HEK293T (cell line): Measurements from ENCODE around the gene ANKRD52.

Experiments used
- CTCF ChIA-PET: fragments of 350-600 bp; formaldehyde crosslinking; extraction: SDS; loops from one replicate; lab custom pipeline; 2021; ENCODE audit warnings: antibody characterized with exemption, inconsistent platforms; lab: Yijun Ruan, JAX
- POLR2A ChIA-PET: fragments of 350-600 bp; formaldehyde crosslinking; extraction: SDS; loops from one replicate; lab custom pipeline; 2020; ENCODE audit warnings: antibody characterized with exemption, inconsistent platforms; lab: Yijun Ruan, JAX
- DNase-seq: peaks from one replicate; pipeline ENCODE4 v3.0.0; 2012; ENCODE audit warnings: mixed read lengths; ENCODE audit errors: extremely low spot score
- ARNT ChIP-seq: fragments of 450-650 bp; IDR thresholded peaks from 2 replicates; pipeline ENCODE4 v1.6.1; 2017; ENCODE audit warnings: mild to moderate bottlenecking
- BHLHE40 ChIP-seq: fragments of 450-650 bp; IDR thresholded peaks from 2 replicates; pipeline ENCODE4 v1.6.1; 2016; ENCODE audit warnings: mild to moderate bottlenecking, moderate library complexity, borderline replicate concordance
- CTBP1 ChIP-seq: fragments of 450-650 bp; IDR thresholded peaks from 2 replicates; pipeline ENCODE4 v1.6.1; 2016; ENCODE audit warnings: borderline replicate concordance
- ELF4 ChIP-seq: fragments of 450-650 bp; IDR thresholded peaks from 2 replicates; pipeline ENCODE4 v1.6.1; 2017; ENCODE audit warnings: antibody characterized with exemption
- FOXA1 ChIP-seq: fragments of 450-650 bp; IDR thresholded peaks from 2 replicates; pipeline ENCODE4 v1.6.1; 2016; ENCODE audit warnings: mild to moderate bottlenecking
- FOXK2 ChIP-seq: fragments of 450-650 bp; IDR thresholded peaks from 2 replicates; pipeline ENCODE4 v1.6.1; 2016; ENCODE audit warnings: mild to moderate bottlenecking
- FOXM1 ChIP-seq: fragments of 450-650 bp; IDR thresholded peaks from 2 replicates; pipeline ENCODE4 v1.6.1; 2017; ENCODE audit warnings: mild to moderate bottlenecking, borderline replicate concordance
- HDGF ChIP-seq: fragments of 450-650 bp; IDR thresholded peaks from 2 replicates; pipeline ENCODE4 v1.6.1; 2017; ENCODE audit warnings: antibody characterized with exemption, borderline replicate concordance
- L3MBTL2 ChIP-seq: fragments of 450-650 bp; conservative IDR thresholded peaks from 2 replicates; pipeline ENCODE4 v1.6.1; 2016; ENCODE audit warnings: mild to moderate bottlenecking
- LEF1 ChIP-seq: fragments of 450-650 bp; IDR thresholded peaks from 2 replicates; pipeline ENCODE4 v1.6.1; 2017; ENCODE audit warnings: mild to moderate bottlenecking, borderline replicate concordance
- NFRKB ChIP-seq: fragments of 450-650 bp; IDR thresholded peaks from 2 replicates; pipeline ENCODE4 v1.6.1; 2016; ENCODE audit warnings: mild to moderate bottlenecking, moderate library complexity
- PKNOX1 ChIP-seq: fragments of 450-650 bp; IDR thresholded peaks from 2 replicates; pipeline ENCODE4 v1.6.1; 2016
- SP1 ChIP-seq: fragments of 450-650 bp; IDR thresholded peaks from 2 replicates; pipeline ENCODE4 v1.6.1; 2017
- SUZ12 ChIP-seq: fragments of 450-650 bp; IDR thresholded peaks from 2 replicates; pipeline ENCODE4 v1.6.1; 2016; ENCODE audit warnings: mild to moderate bottlenecking
- TARDBP ChIP-seq: fragments of 450-650 bp; IDR thresholded peaks from 2 replicates; pipeline ENCODE4 v1.6.1; 2016
- ZNF384 ChIP-seq: fragments of 450-650 bp; IDR thresholded peaks from 2 replicates; pipeline ENCODE4 v1.6.1; 2016

ANKRD52 gene

GRCh38 chr12:56229082-56229481 lies 29.1 kb downstream of the ANKRD52 start:
- no peak for TF ChIP-seq SP1
- TF ChIP-seq FOXK2 = no peak
- no peak for TF ChIP-seq LEF1
- TF ChIP-seq FOXA1 = no peak
- no peak for TF ChIP-seq HDGF
- TF ChIP-seq ZNF384 = no peak
- no peak for TF ChIP-seq L3MBTL2
- no peak for TF ChIP-seq BHLHE40
- TF ChIP-seq TARDBP = no peak
- CTCF ChIA-PET = no interaction called here
- POLR2A ChIA-PET = no interaction called here
- no peak for DNase-seq

- POLR2A ChIA-PET = interaction anchor here (1.6 kb wide), 1 partner anchor 41 kb away, joined by 3 read pairs; the partner anchor contains the start of gene COQ10A
- TF ChIP-seq LEF1 (no peak), PKNOX1 (no peak), BHLHE40 (no peak), HDGF (no peak), CTBP1 (no peak), TARDBP (no peak), ZNF384 (no peak), NFRKB (no peak), ELF4 (no peak), ARNT (no peak), SUZ12 (no peak), FOXA1 (no peak), FOXM1 (no peak), SP1 (no peak), FOXK2 (no peak)
- no peak for DNase-seq
- CTCF ChIA-PET = interaction anchor here (1.2 kb wide), 1 partner anchor 35 kb away, joined by 3 read pairs; the partner anchor contains the start of gene SMARCC2
These were observed 33.2 kb downstream of the ANKRD52 start for GRCh38 chr12:56224954-56225353.

- ChIA-PET CTCF (no interaction called here), POLR2A (no interaction called here)
- peak; percentile 95 for DNase-seq
- TF ChIP-seq FOXA1 = no peak
- no peak for TF ChIP-seq HDGF
- no peak for TF ChIP-seq LEF1
- TF ChIP-seq L3MBTL2 = peak; percentile 90
- no peak for TF ChIP-seq SUZ12
- no peak for TF ChIP-seq PKNOX1
- TF ChIP-seq ARNT = no peak
- TF ChIP-seq ELF4 = peak; percentile 84
- no peak for TF ChIP-seq SP1
These were observed 34.0 kb downstream of the ANKRD52 start, which contains the start of gene NABP2 for GRCh38 chr12:56224102-56224701. NABP2 (plus strand) TSS chr12:56224342; CDS start chr12:56224857, 515 bp downstream.

GRCh38 chr12:56223571-56224101 lies 34.5 kb downstream of the ANKRD52 start:
- CTCF ChIA-PET = no interaction called here
- POLR2A ChIA-PET = interaction anchor here (2.4 kb wide), 1 partner anchor 105 kb away, joined by 37 read pairs; the partner anchor contains the start of gene ZC3H10
- TF ChIP-seq PKNOX1 (no peak; the same call in 1 of the 2 replicates), ARNT (no peak), HDGF (no peak), FOXK2 (no peak), ELF4 (no peak), BHLHE40 (no peak), FOXA1 (no peak), ZNF384 (no peak), NFRKB (no peak), LEF1 (no peak), L3MBTL2 (no peak), SP1 (no peak), FOXM1 (no peak), CTBP1 (no peak), SUZ12 (no peak)
- DNase-seq = no peak

GRCh38 chr12:56222531-56222895 lies 35.7 kb downstream of the ANKRD52 start:
- CTCF ChIA-PET = interaction anchor here (0.7 to 3.3 kb wide), 9 partner anchors 14 to 195 kb away, joined by 3 to 28 read pairs (median 7); partner anchors contain the start of genes ANKRD52 and SMARCC2
- POLR2A ChIA-PET = interaction anchor here (1.0 to 3.2 kb wide), 28 partner anchors 9 to 392 kb away, joined by 3 to 70 read pairs (median 8); partner anchors contain the start of genes ANKRD52, COQ10A, ERBB3 and ESYT1

More at GRCh38 chr12:56222531-56222895, 35.7 kb downstream of the ANKRD52 start:
- DNase-seq = no peak
- TF ChIP-seq ZNF384 (no peak), FOXK2 (no peak), ARNT (no peak), BHLHE40 (no peak), TARDBP (no peak), FOXA1 (no peak), LEF1 (no peak), FOXM1 (no peak), PKNOX1 (no peak), SUZ12 (no peak), L3MBTL2 (no peak)
